ENCODE results near the gene PDE2A. TPM values are rescaled to one million over a fixed set of nuclear protein-coding genes. Genes with fewer than 3 reads are reported as not detected.
A peak's percentile ranks its signal among the peaks of the same experiment; 100 is the strongest.
"Not testable (repeated sequence)": the region's sequence is repeated elsewhere in the genome, so short reads cannot be mapped to it uniquely, and the experiment has no call there.

PDE2A gene
- total and polyA plus RNA-seq, 5 experiments from 2014 or later, result 0.22 to 1.9 (median 0.74) TPM; not detected in 1

DNA sequence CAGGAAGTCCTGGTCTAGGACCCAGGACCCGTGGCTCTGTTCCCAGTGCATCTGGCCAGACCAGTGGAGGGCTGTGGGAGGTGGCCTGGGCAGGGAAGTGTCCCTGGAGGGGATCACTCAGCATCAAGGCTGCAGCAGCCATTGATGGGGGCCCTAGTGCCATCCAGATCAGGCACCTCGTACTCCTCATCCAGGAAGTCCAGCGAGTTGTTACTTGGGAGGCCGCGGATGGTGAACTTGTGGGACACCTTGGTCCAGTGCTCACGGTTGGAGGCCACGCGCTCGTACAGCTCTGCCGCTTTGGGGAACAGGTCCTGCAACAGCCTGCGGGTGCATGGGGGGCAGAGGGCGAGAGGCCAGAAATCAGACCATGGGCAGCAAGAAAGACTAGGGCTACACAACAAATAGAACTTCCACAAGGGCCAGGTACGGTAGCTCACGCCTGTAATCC is 96.9 kb downstream of the PDE2A start:
- H3K4me1 Mint-ChIP-seq, result peaks cover 3 to 6% (median 4%) of the 10 kb centered on the region in 4 donors
- no peak for ATAC-seq
- H3K36me3 Mint-ChIP-seq, result no peaks in the 10 kb centered on the region
- peaks cover 9 to 23% (median 15%) of the 10 kb centered on the region in 5 donors for H3K27me3 Mint-ChIP-seq
- POLR2A ChIA-PET, result no interaction called here
- H3K9me3 Mint-ChIP-seq, result no peaks in the 10 kb centered on the region
- no peak overlapping the region for H3K27ac Mint-ChIP-seq
- peak in 1 of 10 donors; percentile 48 for DNase-seq
- no peak overlapping the region for H3K4me3 Mint-ChIP-seq

DNA sequence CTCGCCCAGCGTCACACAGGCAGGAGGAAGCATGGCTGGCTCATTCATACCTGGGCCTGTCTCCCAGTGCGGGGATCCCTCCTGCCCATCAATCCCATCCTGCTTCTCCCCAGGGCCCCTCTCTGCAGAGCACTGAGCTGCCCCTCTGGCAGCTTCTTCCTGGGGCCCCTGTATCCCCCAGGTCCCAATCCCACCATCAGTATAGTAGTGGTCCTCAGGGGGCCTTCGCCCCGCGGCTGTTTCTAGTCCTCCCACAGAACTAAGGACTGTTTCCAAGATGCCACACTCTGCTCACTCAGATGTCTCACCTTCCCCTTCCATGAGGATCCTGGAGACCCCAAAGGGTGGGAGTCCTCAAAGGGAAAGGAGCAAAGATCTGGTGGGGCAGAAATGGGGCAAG is 97.6 kb downstream of the PDE2A start:
- peaks cover 3 to 6% (median 4%) of the 10 kb centered on the region in 4 donors for H3K4me1 Mint-ChIP-seq
- H3K36me3 Mint-ChIP-seq, result no peaks in the 10 kb centered on the region
- POLR2A ChIA-PET, result no interaction called here
- no peak overlapping the region for H3K27ac Mint-ChIP-seq
- H3K4me3 Mint-ChIP-seq, result no peak overlapping the region
- DNase-seq (peak in 1 of 10 donors; percentile 30), ATAC-seq (no peak)
- peaks cover 10 to 25% (median 18%) of the 10 kb centered on the region in 5 donors for H3K27me3 Mint-ChIP-seq
- H3K9me3 Mint-ChIP-seq, result no peaks in the 10 kb centered on the region

DNA sequence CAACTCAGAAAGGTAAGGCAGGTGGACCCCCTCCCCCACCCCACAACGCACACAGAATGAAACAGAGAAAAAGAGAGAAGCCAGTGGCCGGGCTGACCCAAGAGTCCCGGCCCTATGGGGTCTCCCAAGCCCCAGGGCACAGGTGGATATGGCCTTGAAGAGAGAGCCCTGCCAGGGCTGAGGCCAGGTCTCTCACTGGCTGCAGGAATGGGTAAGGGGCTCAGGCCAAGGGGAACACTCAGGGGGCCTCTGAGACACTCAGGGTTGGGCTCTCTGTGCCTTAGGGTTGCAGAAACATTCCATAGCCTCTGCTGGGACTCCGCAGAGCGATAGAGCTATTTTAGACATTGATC is 98.0 kb downstream of the PDE2A start:
- Mint-ChIP-seq H3K27me3 (peaks cover 11 to 29% (median 22%) of the 10 kb centered on the region in 5 donors), H3K4me3 (peak overlapping the region in 1 of 10 donors; percentile 50), H3K4me1 (peaks cover 3 to 6% (median 5%) of the 10 kb centered on the region in 4 donors), H3K27ac (no peak overlapping the region), H3K36me3 (no peaks in the 10 kb centered on the region), H3K9me3 (no peaks in the 10 kb centered on the region)
- DNase-seq (peak in 1 of 10 donors; percentile 36), ATAC-seq (no peak)
- POLR2A ChIA-PET, result no interaction called here

DNA sequence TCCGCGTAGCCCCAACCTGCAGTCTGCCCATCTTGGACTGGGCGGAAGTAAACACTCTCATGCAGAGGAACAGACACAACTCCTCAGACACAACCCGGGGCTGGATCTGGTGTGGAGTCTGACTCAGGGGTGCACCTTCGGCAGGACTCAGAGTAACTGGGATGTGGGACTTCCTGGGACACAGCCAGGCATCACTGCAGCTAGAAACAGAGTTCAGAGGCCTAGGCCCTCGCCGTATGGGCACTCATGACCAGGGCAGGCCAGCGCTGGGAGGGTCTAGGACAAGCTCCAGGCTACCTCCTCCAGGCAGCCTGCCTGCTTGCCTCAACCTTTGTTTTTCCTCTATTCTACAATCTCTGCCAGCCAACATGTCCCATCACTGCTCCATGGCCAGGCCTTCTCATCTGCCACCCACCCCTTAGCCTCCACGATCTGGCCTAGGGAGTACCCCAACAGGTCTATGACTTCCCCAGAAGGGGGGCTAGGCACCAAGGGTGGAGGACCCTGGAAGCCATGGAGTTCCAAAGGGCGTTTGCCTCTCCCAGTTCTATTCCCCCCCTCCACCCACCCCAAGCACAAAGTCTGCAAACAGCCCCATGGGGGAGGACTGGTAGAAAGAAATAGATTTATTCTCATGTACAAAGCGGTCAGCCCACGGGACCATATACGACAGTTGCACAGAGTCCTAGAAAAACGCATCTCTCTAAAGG is 98.5 kb downstream of the PDE2A start:
- POLR2A ChIA-PET, result no interaction called here
- ATAC-seq (no peak), DNase-seq (peak in 1 of 10 donors; percentile 37)
- H3K4me1 Mint-ChIP-seq, result peaks cover 3 to 7% (median 5%) of the 10 kb centered on the region in 4 donors
- H3K9me3 Mint-ChIP-seq, result no peaks in the 10 kb centered on the region
- no peaks in the 10 kb centered on the region for H3K36me3 Mint-ChIP-seq
- H3K27me3 Mint-ChIP-seq, result peaks cover 11 to 34% (median 27%) of the 10 kb centered on the region in 5 donors
- no peak overlapping the region for H3K27ac Mint-ChIP-seq
- peak overlapping the region in 1 of 10 donors; percentile 50 for H3K4me3 Mint-ChIP-seq

DNA sequence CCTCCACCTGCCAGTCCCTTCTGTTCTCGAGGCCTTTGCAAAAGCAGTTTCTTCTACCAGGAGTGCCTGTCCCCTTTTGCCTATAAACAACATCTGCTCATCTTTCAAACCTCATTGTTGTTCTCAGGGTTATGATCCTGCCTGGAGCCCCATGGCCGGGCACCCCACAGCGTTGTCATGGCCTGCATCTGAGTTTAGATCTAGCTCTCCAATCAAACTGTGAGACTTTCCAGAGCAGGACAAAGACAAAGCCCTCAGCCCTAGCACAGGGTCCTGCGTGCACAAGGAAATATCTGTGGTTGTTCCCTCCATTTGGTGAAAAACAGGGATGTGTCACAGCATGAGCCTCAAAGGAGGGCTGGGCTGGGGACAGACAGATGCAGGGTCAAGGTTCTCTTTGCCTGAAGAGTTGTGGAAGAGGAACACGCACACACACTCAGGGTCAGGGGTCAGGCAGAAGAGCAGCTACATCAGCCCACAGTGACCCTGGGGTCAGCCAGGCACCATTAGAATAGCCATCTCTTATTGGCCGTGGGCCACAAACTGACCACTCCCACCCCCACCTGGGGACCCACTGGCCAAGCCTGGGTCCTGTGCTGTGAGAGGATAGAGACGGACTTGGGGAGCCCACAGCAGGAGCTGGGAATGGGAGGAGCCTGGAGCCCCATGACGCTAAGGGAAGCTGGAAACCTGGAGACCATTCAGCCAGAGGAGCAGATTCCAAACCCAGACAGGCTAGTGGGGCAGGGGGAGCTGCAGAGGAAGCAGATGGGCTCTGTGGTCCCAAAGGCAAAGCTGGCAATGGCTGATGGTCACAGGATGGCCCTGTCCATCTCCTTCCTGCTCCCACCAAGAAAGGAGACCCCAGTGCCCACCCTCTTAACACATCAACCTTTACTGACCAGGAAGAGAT is 99.4 kb downstream of the PDE2A start:
- Mint-ChIP-seq H3K4me1 (peaks cover 3 to 15% (median 5%) of the 10 kb centered on the region in 4 donors), H3K27ac (peak overlapping the region in 3 of 10 donors; percentile 13 to 58 (median 38)), H3K9me3 (no peaks in the 10 kb centered on the region), H3K27me3 (peaks cover 12 to 38% (median 31%) of the 10 kb centered on the region in 5 donors), H3K4me3 (no peak overlapping the region), H3K36me3 (no peaks in the 10 kb centered on the region)
- peak in 1 of 10 donors; percentile 40 for DNase-seq
- POLR2A ChIA-PET, result no interaction called here
- ATAC-seq, result no peak

DNA sequence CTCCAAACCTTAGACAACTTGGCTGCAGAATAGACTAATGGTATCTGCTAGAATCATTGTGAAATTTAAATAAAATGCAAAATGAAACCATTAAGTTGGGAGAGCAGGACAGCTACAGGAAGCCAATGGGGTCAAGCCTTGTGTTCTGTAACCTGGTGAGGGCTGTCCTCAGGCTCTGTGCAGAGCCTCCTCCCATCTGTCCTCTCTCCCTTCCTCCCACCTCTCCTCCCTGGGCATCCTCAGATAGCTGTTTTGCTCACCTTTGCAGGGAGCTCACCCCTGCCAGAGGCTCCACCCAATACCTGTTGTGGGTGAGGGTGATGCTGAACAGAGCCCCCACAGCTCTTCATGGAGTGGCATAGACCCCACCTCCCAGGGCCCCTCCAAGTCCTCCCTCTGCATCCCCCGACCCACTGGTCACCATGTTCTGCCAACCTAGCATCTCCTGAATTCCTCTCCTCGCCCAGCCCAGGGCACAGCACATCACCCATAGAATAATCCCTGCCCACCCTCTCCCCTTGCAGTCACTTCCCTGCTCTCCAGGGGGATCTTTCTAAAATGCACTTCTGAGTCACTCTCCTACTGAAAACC is 100.3 kb downstream of the PDE2A start:
- H3K27ac Mint-ChIP-seq, result peak overlapping the region in 1 of 10 donors; percentile 13
- no peak overlapping the region for H3K4me3 Mint-ChIP-seq
- H3K36me3 Mint-ChIP-seq, result no peaks in the 10 kb centered on the region
- DNase-seq (peak in 1 of 10 donors; percentile 28), ATAC-seq (no peak)
- H3K4me1 Mint-ChIP-seq, result peaks cover 3 to 22% (median 5%) of the 10 kb centered on the region in 4 donors
- POLR2A ChIA-PET, result no interaction called here
- peaks cover 12 to 43% (median 31%) of the 10 kb centered on the region in 5 donors for H3K27me3 Mint-ChIP-seq
- H3K9me3 Mint-ChIP-seq, result no peaks in the 10 kb centered on the region

DNA sequence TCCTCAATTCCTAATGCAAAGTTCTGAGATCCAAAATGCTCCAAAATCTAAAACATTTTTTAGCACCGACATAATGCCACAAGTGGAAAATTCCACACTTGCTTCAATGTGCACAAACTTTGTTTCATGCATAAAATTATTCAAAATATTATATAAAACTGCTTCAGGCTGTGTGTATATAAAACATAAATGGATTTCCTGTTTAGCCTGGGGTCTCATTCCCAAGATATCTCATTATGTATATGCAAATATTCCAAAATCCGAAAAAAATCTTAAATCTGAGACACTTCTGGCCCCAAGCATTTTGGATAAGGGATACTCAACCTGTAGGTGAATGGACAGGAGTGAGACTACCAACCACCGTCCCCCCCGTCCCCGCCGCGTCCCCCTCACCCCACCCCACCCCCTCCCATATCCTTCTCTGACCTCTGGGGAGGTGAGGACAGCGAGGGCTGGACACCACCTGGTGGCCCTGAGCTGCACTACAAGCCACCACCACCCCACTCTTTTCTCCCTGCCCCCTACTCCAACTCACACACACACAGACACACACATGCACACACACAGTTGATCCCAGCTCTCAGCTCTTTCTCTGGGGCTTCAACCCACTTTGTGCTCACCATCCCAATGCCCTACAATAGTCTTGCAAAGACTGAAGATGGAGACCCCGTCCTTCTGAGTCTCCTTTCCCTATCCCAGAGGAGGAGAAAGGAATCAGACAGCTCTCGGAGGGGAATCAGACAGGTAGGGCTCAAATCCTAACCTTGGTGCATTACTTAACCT is 101.0 kb downstream of the PDE2A start:
- H3K9me3 Mint-ChIP-seq, result no peaks in the 10 kb centered on the region
- peak; percentile 53 to 54 for ATAC-seq
- peak in 3 of 10 donors; percentile 30 to 64 (median 31) for DNase-seq
- H3K4me3 Mint-ChIP-seq, result no peak overlapping the region
- H3K36me3 Mint-ChIP-seq, result no peaks in the 10 kb centered on the region
- peaks cover 3 to 22% (median 5%) of the 10 kb centered on the region in 4 donors for H3K4me1 Mint-ChIP-seq
- H3K27ac Mint-ChIP-seq, result peak overlapping the region in 2 of 10 donors; percentile 16 to 54
- POLR2A ChIA-PET, result interaction anchor here (0.6 kb wide), 1 partner anchor 55 kb away, joined by 4 read pairs; no protein-coding TSS in a partner anchor
- H3K27me3 Mint-ChIP-seq, result peaks cover 14 to 45% (median 31%) of the 10 kb centered on the region in 5 donors

DNA sequence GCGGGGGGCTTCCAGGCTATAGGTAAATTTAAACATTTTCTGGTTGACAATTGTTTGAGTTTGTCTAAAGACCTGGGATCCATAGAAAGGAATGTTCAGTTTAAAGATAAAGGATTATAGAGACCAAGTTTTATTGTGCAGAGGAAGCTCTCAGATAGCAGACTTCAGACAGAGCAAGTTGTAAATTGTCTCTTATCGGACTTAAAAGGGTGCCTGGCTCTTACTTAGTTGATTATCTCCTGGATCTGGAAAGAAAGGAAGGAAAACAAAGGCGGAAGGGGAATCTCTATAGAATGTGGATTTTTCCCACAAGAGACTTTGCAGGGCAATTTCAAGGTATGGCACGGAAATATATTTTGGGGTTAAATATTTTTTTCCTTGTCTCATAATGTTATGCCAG is 101.7 kb downstream of the PDE2A start:
- POLR2A ChIA-PET, ATAC-seq, H3K27ac Mint-ChIP-seq, H3K9me3 Mint-ChIP-seq, H3K4me3 Mint-ChIP-seq, H3K36me3 Mint-ChIP-seq, DNase-seq: not testable (repeated sequence)
- Mint-ChIP-seq H3K4me1 (peaks cover 3 to 22% (median 5%) of the 10 kb centered on the region in 4 donors), H3K27me3 (peaks cover 14 to 45% (median 31%) of the 10 kb centered on the region in 5 donors)

DNA sequence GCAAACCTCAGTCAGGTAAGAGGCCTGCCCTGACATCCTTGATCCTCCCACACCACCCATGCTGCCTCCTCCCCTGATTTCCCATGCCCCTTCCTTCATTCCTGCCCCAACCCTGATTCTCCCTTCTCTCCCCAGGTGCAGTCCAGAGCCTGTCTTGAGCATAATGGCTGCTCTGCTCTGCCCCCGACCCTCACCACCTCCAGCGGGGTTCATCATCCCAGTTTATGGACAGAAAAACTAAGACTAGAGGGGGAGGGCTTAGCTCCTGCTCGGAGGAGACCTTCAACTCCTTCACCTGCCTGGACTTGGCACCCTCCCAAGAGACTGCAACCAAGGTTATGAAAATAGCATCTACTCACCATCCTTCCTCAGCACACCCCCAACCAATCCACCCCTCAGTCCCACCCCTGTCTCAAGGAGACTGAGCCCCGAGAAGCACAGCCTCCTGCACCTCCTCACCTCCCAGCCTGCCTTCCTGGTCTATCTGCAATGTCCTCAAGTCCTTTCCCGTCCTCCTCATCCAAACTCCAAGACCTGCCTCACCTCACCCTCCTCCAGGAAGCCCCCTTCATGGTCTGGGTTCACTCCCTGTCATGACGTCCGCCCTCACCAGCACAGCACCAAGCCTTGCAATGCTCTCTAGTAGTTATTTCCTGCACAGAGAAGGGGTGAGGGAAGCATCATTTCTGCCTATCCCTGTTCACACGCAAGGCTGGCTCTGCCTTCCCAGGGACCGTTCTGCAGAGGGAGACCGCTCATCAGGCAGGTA is 103.1 kb downstream of the PDE2A start:
- no peak for ATAC-seq
- H3K4me1 Mint-ChIP-seq, result peaks cover 3 to 22% (median 5%) of the 10 kb centered on the region in 4 donors
- H3K36me3 Mint-ChIP-seq, result no peaks in the 10 kb centered on the region
- POLR2A ChIA-PET, result no interaction called here
- H3K4me3 Mint-ChIP-seq, result no peak overlapping the region
- DNase-seq, result peak in 1 of 10 donors; percentile 36
- no peaks in the 10 kb centered on the region for H3K9me3 Mint-ChIP-seq
- no peak overlapping the region for H3K27ac Mint-ChIP-seq
- H3K27me3 Mint-ChIP-seq, result peaks cover 14 to 45% (median 31%) of the 10 kb centered on the region in 5 donors

DNA sequence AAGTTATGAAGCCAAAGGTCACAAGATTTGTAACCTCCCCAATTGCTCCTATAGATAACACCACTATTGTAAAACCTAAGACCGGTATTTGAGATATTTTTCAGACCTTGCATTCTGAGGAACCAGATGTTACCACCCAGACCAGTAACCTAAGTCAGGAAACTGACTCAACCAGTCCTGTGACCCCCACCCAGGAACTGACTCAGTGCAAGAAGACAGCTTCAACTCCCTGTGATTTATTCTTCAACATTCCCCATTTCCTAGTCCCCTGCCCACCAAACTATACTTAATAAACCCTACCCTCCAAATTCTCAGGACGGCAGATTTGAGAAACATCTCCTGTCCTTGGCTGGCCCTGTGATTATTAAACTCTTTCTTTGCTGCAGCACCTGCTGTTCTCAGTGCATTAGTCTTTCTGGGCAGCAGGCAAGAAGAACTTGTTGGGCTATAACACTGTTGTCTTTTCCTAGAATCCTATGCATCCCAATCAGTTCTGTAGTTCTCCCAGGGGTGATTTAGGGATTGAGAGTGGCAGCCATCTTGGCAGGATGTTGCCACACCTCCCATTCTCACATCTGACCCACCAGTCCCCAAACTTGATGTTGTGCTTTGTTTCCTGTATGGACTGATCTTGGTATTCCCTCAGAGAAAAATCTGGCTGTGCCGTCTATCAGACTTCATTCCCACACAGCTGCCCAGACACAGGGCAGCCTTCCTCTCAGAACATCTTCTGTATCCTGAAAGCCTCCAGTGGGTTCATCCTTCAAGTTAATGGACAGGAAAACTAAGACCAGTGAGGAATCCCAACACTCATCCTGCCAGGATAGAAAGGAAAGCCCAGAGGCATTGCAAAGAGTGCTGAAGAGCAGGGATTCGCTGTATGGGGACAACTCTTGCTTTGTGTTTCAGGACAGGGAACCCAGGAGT is 104.0 kb downstream of the PDE2A start:
- H3K9me3 Mint-ChIP-seq, result no peaks in the 10 kb centered on the region
- peak in 1 of 10 donors; percentile 6 for DNase-seq

More for the DNA sequence above, 104.0 kb downstream of the PDE2A start:
- ATAC-seq, result no peak
- peaks cover 14 to 41% (median 31%) of the 10 kb centered on the region in 5 donors for H3K27me3 Mint-ChIP-seq
- H3K27ac Mint-ChIP-seq, result peak overlapping the region in 1 of 10 donors; percentile 54
- no peaks in the 10 kb centered on the region for H3K36me3 Mint-ChIP-seq
- POLR2A ChIA-PET, result no interaction called here
- peak overlapping the region in 1 of 10 donors; percentile 22 for H3K4me3 Mint-ChIP-seq
- H3K4me1 Mint-ChIP-seq, result peaks cover 3 to 22% (median 5%) of the 10 kb centered on the region in 4 donors

Measured in naive thymus-derived CD8-positive, alpha-beta T cell (primary cell).